Mammary epithelial cell (primary cell): ENCODE data around the gene MAML2.

Experiments
- EZH2 ChIP-seq: IDR thresholded peaks from 2 replicates; pipeline ENCODE4 v1.6.1; 2012; ENCODE audit warnings: low read length, inconsistent platforms, borderline replicate concordance
- TF ChIP-seq, protein P1 (sequence below), 2 donors: IDR thresholded peaks in 1 of 2; conservative IDR thresholded peaks in 1 of 2; 2 replicates each; pipeline ENCODE4 v1.5.1; 2011 to 2012; ENCODE audit warnings: inconsistent platforms in 2 of 2, low read length in 2 of 2, mild to moderate bottlenecking in 2 of 2, control low read depth in 1 of 2, low read depth in 1 of 2; ENCODE audit not compliant: insufficient read depth in 1 of 2; ENCODE audit errors: extremely low read depth in 1 of 2

DNA sequence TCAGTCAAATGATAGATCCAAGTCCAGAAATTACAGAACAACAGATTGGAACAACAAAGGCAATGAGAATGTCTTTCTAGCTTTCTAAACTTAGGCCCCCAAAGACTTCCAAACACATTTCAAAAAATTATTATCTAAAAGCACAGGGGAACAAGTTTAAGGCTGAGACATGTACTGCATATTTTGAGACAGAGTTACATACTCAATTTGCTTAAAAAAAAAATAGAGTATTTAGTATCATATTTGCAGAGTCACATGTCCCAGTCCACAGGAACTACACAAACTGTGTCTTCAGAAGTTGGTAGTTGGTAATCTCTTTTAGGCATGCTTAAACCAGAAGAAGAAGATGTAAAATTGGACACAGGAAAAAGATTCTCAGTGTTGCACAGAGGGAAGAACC, 127.2 kb downstream of the MAML2 start:
- TF ChIP-seq, protein P1, sequence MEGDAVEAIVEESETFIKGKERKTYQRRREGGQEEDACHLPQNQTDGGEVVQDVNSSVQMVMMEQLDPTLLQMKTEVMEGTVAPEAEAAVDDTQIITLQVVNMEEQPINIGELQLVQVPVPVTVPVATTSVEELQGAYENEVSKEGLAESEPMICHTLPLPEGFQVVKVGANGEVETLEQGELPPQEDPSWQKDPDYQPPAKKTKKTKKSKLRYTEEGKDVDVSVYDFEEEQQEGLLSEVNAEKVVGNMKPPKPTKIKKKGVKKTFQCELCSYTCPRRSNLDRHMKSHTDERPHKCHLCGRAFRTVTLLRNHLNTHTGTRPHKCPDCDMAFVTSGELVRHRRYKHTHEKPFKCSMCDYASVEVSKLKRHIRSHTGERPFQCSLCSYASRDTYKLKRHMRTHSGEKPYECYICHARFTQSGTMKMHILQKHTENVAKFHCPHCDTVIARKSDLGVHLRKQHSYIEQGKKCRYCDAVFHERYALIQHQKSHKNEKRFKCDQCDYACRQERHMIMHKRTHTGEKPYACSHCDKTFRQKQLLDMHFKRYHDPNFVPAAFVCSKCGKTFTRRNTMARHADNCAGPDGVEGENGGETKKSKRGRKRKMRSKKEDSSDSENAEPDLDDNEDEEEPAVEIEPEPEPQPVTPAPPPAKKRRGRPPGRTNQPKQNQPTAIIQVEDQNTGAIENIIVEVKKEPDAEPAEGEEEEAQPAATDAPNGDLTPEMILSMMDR (conservative IDR thresholded peaks at IDR 0.05 in 1 of 2, IDR thresholded peaks at IDR 0.05 in 1 of 2; ENCODE audit: extremely low read depth in 1 of 2, insufficient read depth in 1 of 2, low read depth in 1 of 2, low read length in 2 of 2) = no peak
- no peak for TF ChIP-seq EZH2
